NT2/D1 (cell line): ENCODE measurements around the gene GLUL.

ENCODE experiments used
- SUZ12 ChIP-seq: IDR thresholded peaks from 2 replicates; pipeline ENCODE4 v1.6.1; 2011; ENCODE audit not compliant: insufficient read length, insufficient read depth; ENCODE audit errors: extremely low read depth
- ZNF274 ChIP-seq: IDR thresholded peaks from 2 replicates; pipeline ENCODE4 v1.6.1; 2011; ENCODE audit warnings: mild to moderate bottlenecking, low read depth, low read length

DNA sequence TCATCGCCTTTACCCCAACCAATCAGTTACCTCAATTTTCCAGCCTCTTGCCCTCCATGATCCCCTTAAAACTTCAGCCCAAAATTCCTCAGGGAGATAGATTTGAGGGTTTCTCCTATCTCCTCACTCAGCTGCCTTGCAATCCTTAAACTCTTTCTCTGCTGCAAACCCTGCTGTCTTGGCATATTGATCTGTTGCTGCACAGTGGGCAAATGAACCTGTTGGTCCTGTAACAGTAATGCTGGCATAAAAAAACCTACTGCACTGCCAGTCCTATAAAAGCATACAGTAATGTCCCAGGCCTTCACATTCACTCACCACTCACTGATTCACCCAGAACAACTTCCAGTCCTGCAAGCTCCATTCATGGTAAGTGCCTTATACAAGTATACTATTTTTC is 14.0 kb upstream of the GLUL start:
- TF ChIP-seq SUZ12, result no peak
- TF ChIP-seq ZNF274, result no peak
